Measurements from ENCODE around the gene ITPA. TPM values are rescaled to one million over a fixed set of nuclear protein-coding genes. Genes with fewer than 3 reads are reported as not detected.

Gene ITPA
- total RNA-seq, 4 donors from 2014 or later = 35.7 to 76.7 (median 51.8) TPM

- DNase-seq = no peak
- no peak overlapping the region for H3K4me3 ChIP-seq
- no peaks in the 10 kb centered on the region for H3K9me3 ChIP-seq
- H3K36me3 ChIP-seq = no peaks in the 10 kb centered on the region
- H3K4me1 ChIP-seq = no peaks in the 10 kb centered on the region
- TF ChIP-seq POLR2A (IDR thresholded peaks at IDR 0.05) (no peak), CTCF (IDR thresholded peaks at IDR 0.05) (no peak)
- H3K27ac ChIP-seq = no peak overlapping the region
- H3K27me3 ChIP-seq = no peaks in the 10 kb centered on the region
Measured at GRCh38 chr20:3229158-3229557, 19.9 kb downstream of the ITPA start.

- Histone ChIP-seq H3K36me3 (no peaks in the 10 kb centered on the region), H3K4me1 (no peaks in the 10 kb centered on the region), H3K27me3 (no peaks in the 10 kb centered on the region), H3K4me3 (no peak overlapping the region), H3K27ac (no peak overlapping the region), H3K9me3 (no peaks in the 10 kb centered on the region)
- no peak for TF ChIP-seq CTCF (IDR thresholded peaks at IDR 0.05)
- no peak for TF ChIP-seq POLR2A (IDR thresholded peaks at IDR 0.05)
- DNase-seq = no peak
Measured at GRCh38 chr20:3229798-3230197, 20.5 kb downstream of the ITPA start.

- H3K36me3 ChIP-seq = no peaks in the 10 kb centered on the region
- H3K9me3 ChIP-seq = no peaks in the 10 kb centered on the region
- TF ChIP-seq POLR2A (IDR thresholded peaks at IDR 0.05) (no peak), CTCF (IDR thresholded peaks at IDR 0.05) (no peak)
- no peaks in the 10 kb centered on the region for H3K4me1 ChIP-seq
- H3K27ac ChIP-seq = no peak overlapping the region
- DNase-seq = no peak
- H3K4me3 ChIP-seq = no peak overlapping the region
- no peaks in the 10 kb centered on the region for H3K27me3 ChIP-seq
Measured at GRCh38 chr20:3231116-3231515, 21.8 kb downstream of the ITPA start.

- Histone ChIP-seq H3K9me3 (no peaks in the 10 kb centered on the region), H3K36me3 (no peaks in the 10 kb centered on the region), H3K27ac (no peak overlapping the region), H3K4me1 (no peaks in the 10 kb centered on the region), H3K27me3 (no peaks in the 10 kb centered on the region), H3K4me3 (no peak overlapping the region)
- no peak for TF ChIP-seq CTCF (IDR thresholded peaks at IDR 0.05)
- no peak for DNase-seq
Measured at GRCh38 chr20:3231889-3232588, 22.7 kb downstream of the ITPA start.

GRCh38 chr20:3233131-3233990 lies 24.1 kb downstream of the ITPA start:
- Histone ChIP-seq H3K27me3 (peaks cover 0 to 7% of the 10 kb centered on the region in 2 donors), H3K4me1 (peaks cover 1 to 7% (median 5%) of the 10 kb centered on the region in 4 donors), H3K4me3 (no peak overlapping the region), H3K27ac (no peak overlapping the region), H3K9me3 (no peaks in the 10 kb centered on the region), H3K36me3 (no peaks in the 10 kb centered on the region)
- no peak for DNase-seq
- TF ChIP-seq POLR2A (IDR thresholded peaks at IDR 0.05) (no peak), CTCF (IDR thresholded peaks at IDR 0.05) (no peak)
